NCI-H1694 treated with DMSO at 0.1 percent for 48 hours (cell line): ENCODE data around the gene TRIM45.

ENCODE experiments used
- DNase-seq: peaks from one replicate; lab custom pipeline; 2025; lab: John Stamatoyannopoulos, UW

The TRIM45 gene

GRCh38 chr1:117098287-117098890 is 23.2 kb downstream of the TRIM45 start:
- DNase-seq = no peak

GRCh38 chr1:117097443-117097842 is 24.1 kb downstream of the TRIM45 start:
- no peak for DNase-seq

GRCh38 chr1:117096951-117097408 is 24.6 kb downstream of the TRIM45 start:
- no peak for DNase-seq

GRCh38 chr1:117094841-117095604 is 26.5 kb downstream of the TRIM45 start:
- DNase-seq = no peak

GRCh38 chr1:117093870-117094621 is 27.5 kb downstream of the TRIM45 start:
- no peak for DNase-seq

GRCh38 chr1:117093091-117093534 is 28.4 kb downstream of the TRIM45 start:
- no peak for DNase-seq

- DNase-seq = no peak
These were observed 29.0 kb downstream of the TRIM45 start for GRCh38 chr1:117092594-117092993.

- DNase-seq = no peak
These were observed 31.6 kb downstream of the TRIM45 start for GRCh38 chr1:117089996-117090395.

GRCh38 chr1:117087686-117088085 is 33.9 kb downstream of the TRIM45 start:
- no peak for DNase-seq

- DNase-seq = no peak
These were observed 37.3 kb downstream of the TRIM45 start for GRCh38 chr1:117084231-117084630.

- DNase-seq = no peak
These were observed 41.8 kb downstream of the TRIM45 start for GRCh38 chr1:117079737-117080136.

- DNase-seq = no peak
These were observed 44.3 kb downstream of the TRIM45 start for GRCh38 chr1:117077267-117077666.

GRCh38 chr1:117076648-117077047 is 44.9 kb downstream of the TRIM45 start:
- DNase-seq = no peak

- no peak for DNase-seq
These were observed 51.4 kb downstream of the TRIM45 start for GRCh38 chr1:117070124-117070523.

- DNase-seq = no peak
These were observed 52.2 kb downstream of the TRIM45 start for GRCh38 chr1:117069220-117069844.

GRCh38 chr1:117068580-117068979 is 53.0 kb downstream of the TRIM45 start:
- no peak for DNase-seq

- DNase-seq = peak; percentile 71
These were observed 53.8 kb downstream of the TRIM45 start for GRCh38 chr1:117067533-117068370.

- DNase-seq = no peak
These were observed 55.2 kb downstream of the TRIM45 start for GRCh38 chr1:117066367-117066766.

- no peak for DNase-seq
These were observed 59.5 kb downstream of the TRIM45 start for GRCh38 chr1:117061986-117062415.
